Neural progenitor cell (in vitro differentiated cells): ENCODE measurements around the gene MRPS33.

Experiments used
- EZH2 ChIP-seq: fragments of 200-600 bp; sonication (generic); IDR thresholded peaks from 2 replicates; pipeline ENCODE4 v1.6.1; 2017; ENCODE audit warnings: antibody characterized with exemption, mild to moderate bottlenecking, moderate library complexity
- EZH2phosphoT487 ChIP-seq: fragments of 200-600 bp; sonication (generic); IDR thresholded peaks from 2 replicates; pipeline ENCODE4 v1.6.1; 2017; ENCODE audit warnings: antibody characterized with exemption
- TF ChIP-seq, protein P1 (sequence below): fragments of 200-600 bp; sonication (generic); IDR thresholded peaks from 2 replicates; pipeline ENCODE4 v1.5.1; 2017; ENCODE audit warnings: antibody characterized with exemption, mild to moderate bottlenecking

DNA sequence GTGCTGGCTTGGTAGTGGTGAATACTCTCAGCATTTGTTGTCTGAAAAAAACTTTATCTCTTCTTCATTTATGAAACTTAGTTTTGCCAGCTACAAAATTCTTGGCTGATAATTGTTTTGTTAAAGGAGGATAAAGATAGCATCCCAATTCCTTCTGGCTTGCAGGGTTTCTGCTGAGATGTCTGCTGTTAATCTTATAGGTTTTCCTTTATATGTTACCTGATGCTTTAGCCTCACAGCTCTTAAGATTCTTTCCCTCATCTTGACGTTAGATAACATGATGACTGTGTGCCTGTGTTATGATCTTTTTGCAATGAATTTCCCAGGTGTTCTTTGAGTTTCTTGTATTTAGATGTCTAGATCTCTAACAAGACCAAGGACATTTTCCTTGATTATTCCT, 9.9 kb upstream of the MRPS33 start:
- no peak for TF ChIP-seq EZH2phosphoT487
- TF ChIP-seq, protein P1, sequence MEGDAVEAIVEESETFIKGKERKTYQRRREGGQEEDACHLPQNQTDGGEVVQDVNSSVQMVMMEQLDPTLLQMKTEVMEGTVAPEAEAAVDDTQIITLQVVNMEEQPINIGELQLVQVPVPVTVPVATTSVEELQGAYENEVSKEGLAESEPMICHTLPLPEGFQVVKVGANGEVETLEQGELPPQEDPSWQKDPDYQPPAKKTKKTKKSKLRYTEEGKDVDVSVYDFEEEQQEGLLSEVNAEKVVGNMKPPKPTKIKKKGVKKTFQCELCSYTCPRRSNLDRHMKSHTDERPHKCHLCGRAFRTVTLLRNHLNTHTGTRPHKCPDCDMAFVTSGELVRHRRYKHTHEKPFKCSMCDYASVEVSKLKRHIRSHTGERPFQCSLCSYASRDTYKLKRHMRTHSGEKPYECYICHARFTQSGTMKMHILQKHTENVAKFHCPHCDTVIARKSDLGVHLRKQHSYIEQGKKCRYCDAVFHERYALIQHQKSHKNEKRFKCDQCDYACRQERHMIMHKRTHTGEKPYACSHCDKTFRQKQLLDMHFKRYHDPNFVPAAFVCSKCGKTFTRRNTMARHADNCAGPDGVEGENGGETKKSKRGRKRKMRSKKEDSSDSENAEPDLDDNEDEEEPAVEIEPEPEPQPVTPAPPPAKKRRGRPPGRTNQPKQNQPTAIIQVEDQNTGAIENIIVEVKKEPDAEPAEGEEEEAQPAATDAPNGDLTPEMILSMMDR: no peak
- TF ChIP-seq EZH2: no peak
